ENCODE results near the gene MYL6B.

- TF ChIP-seq, protein P1, sequence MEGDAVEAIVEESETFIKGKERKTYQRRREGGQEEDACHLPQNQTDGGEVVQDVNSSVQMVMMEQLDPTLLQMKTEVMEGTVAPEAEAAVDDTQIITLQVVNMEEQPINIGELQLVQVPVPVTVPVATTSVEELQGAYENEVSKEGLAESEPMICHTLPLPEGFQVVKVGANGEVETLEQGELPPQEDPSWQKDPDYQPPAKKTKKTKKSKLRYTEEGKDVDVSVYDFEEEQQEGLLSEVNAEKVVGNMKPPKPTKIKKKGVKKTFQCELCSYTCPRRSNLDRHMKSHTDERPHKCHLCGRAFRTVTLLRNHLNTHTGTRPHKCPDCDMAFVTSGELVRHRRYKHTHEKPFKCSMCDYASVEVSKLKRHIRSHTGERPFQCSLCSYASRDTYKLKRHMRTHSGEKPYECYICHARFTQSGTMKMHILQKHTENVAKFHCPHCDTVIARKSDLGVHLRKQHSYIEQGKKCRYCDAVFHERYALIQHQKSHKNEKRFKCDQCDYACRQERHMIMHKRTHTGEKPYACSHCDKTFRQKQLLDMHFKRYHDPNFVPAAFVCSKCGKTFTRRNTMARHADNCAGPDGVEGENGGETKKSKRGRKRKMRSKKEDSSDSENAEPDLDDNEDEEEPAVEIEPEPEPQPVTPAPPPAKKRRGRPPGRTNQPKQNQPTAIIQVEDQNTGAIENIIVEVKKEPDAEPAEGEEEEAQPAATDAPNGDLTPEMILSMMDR (IDR thresholded peaks at IDR 0.05) = no peak
- no peak for TF ChIP-seq POLR2AphosphoS5 (IDR thresholded peaks at IDR 0.05)
Measured at GRCh38 chr12:56129942-56130495, 22.4 kb upstream of the MYL6B start.
